GM21515 (cell line): ENCODE measurements around the gene SDK1.

Source experiments
- ATAC-seq: cut with Tn5 transposase; IDR thresholded peaks from one replicate; pipeline ENCODE4 v1.9.1; 2021; ENCODE audit not compliant: unreplicated experiment

Gene SDK1

GRCh38 chr7:3404501-3404900 is 103.4 kb downstream of the SDK1 start:
- no peak for ATAC-seq

- ATAC-seq, result no peak
These were observed 108.0 kb downstream of the SDK1 start for GRCh38 chr7:3408814-3409595.

- no peak for ATAC-seq
These were observed 111.8 kb downstream of the SDK1 start for GRCh38 chr7:3412871-3413270.

GRCh38 chr7:3415861-3416312 is 114.8 kb downstream of the SDK1 start:
- no peak for ATAC-seq

- ATAC-seq, result no peak
These were observed 115.4 kb downstream of the SDK1 start for GRCh38 chr7:3416453-3416852.

GRCh38 chr7:3425087-3425486 is 124.0 kb downstream of the SDK1 start:
- ATAC-seq, result no peak

GRCh38 chr7:3426064-3426463 is 125.0 kb downstream of the SDK1 start:
- no peak for ATAC-seq

GRCh38 chr7:3427957-3428356 is 126.9 kb downstream of the SDK1 start:
- ATAC-seq, result no peak

GRCh38 chr7:3429981-3430380 is 128.9 kb downstream of the SDK1 start:
- ATAC-seq, result no peak

GRCh38 chr7:3430588-3430987 is 129.5 kb downstream of the SDK1 start:
- no peak for ATAC-seq

- ATAC-seq, result no peak
These were observed 130.3 kb downstream of the SDK1 start for GRCh38 chr7:3431306-3431705.

GRCh38 chr7:3432911-3433310 is 131.9 kb downstream of the SDK1 start:
- no peak for ATAC-seq

- no peak for ATAC-seq
These were observed 133.6 kb downstream of the SDK1 start for GRCh38 chr7:3434611-3435010.

GRCh38 chr7:3436112-3436511 is 135.1 kb downstream of the SDK1 start:
- no peak for ATAC-seq

GRCh38 chr7:3436746-3437145 is 135.7 kb downstream of the SDK1 start:
- no peak for ATAC-seq

GRCh38 chr7:3437467-3437866 is 136.4 kb downstream of the SDK1 start:
- no peak for ATAC-seq

- ATAC-seq, result no peak
These were observed 137.3 kb downstream of the SDK1 start for GRCh38 chr7:3438352-3438751.

GRCh38 chr7:3439333-3440030 is 138.4 kb downstream of the SDK1 start:
- no peak for ATAC-seq

- no peak for ATAC-seq
These were observed 139.5 kb downstream of the SDK1 start for GRCh38 chr7:3440509-3440908.

- no peak for ATAC-seq
These were observed 142.7 kb downstream of the SDK1 start for GRCh38 chr7:3443716-3444115.

GRCh38 chr7:3446786-3447185 is 145.7 kb downstream of the SDK1 start:
- no peak for ATAC-seq

GRCh38 chr7:3451701-3452100 is 150.6 kb downstream of the SDK1 start:
- ATAC-seq, result no peak
